ENCODE data around the gene POC1A.
"Not testable (repeated sequence)": the region's sequence is repeated elsewhere in the genome, so short reads cannot be mapped to it uniquely, and the experiment has no call there.

POC1A gene

GRCh38 chr3:52183786-52184445 lies 29.7 kb upstream of the POC1A start:
- no peak for DNase-seq

GRCh38 chr3:52182691-52183090 lies 28.5 kb upstream of the POC1A start:
- no peak for DNase-seq

GRCh38 chr3:52182196-52182595 lies 28.0 kb upstream of the POC1A start:
- DNase-seq, result no peak

- DNase-seq, result no peak
These were observed 27.3 kb upstream of the POC1A start for GRCh38 chr3:52181543-52181942.

GRCh38 chr3:52178537-52178936 lies 24.3 kb upstream of the POC1A start:
- no peak for DNase-seq

GRCh38 chr3:52178126-52178525 lies 23.9 kb upstream of the POC1A start:
- DNase-seq, result not testable (repeated sequence)

- DNase-seq, result no peak
These were observed 23.4 kb upstream of the POC1A start for GRCh38 chr3:52177701-52178042.

GRCh38 chr3:52176951-52177700 lies 22.9 kb upstream of the POC1A start:
- no peak for DNase-seq

- no peak for DNase-seq
These were observed 22.0 kb upstream of the POC1A start for GRCh38 chr3:52176180-52176752.

- DNase-seq, result no peak
These were observed 21.4 kb upstream of the POC1A start for GRCh38 chr3:52175416-52176179.

GRCh38 chr3:52174896-52175295 lies 20.7 kb upstream of the POC1A start:
- no peak for DNase-seq

GRCh38 chr3:52173101-52173500 lies 18.9 kb upstream of the POC1A start:
- no peak for DNase-seq

- DNase-seq, result no peak
These were observed 18.1 kb upstream of the POC1A start for GRCh38 chr3:52172262-52172757.

GRCh38 chr3:52171514-52172261 lies 17.5 kb upstream of the POC1A start:
- DNase-seq, result peak; percentile 40

GRCh38 chr3:52170217-52170616 lies 16.0 kb upstream of the POC1A start:
- DNase-seq, result not testable (repeated sequence)

GRCh38 chr3:52167240-52167639 lies 13.0 kb upstream of the POC1A start:
- no peak for DNase-seq

- DNase-seq, result no peak
These were observed 8.1 kb upstream of the POC1A start for GRCh38 chr3:52162250-52162872.

GRCh38 chr3:52159503-52159902 lies 5.3 kb upstream of the POC1A start:
- no peak for DNase-seq

GRCh38 chr3:52155912-52156311 lies 1.7 kb upstream of the POC1A start:
- no peak for DNase-seq

GRCh38 chr3:52153389-52154096 lies 680 bp downstream of the POC1A start:
- DNase-seq, result no peak

- not testable (repeated sequence) for DNase-seq
These were observed 2.2 kb downstream of the POC1A start for GRCh38 chr3:52151991-52152390.
